Activated CD4-positive, alpha-beta T cell treated with anti-CD3 and anti-CD28 coated beads for 36 hours (primary cell): Measurements from ENCODE around the gene SCN2B. TPM values are rescaled to one million over a fixed set of nuclear protein-coding genes. Genes with fewer than 3 reads are reported as not detected.

Experiments used
- ATAC-seq: fragments of 200-7000 bp; cut with Tn5 transposase; one replicate; pipeline ENCODE4 v1.10.0; 2021; ENCODE audit warnings: mild to moderate bottlenecking, moderate library complexity
- CTCF ChIA-PET: fragments of 350-600 bp; sonication (Branson Sonifier 250); formaldehyde crosslinking; loops from one replicate; lab custom pipeline; 2021; ENCODE audit warnings: antibody characterized with exemption; lab: Charles Lee
- POLR2A ChIA-PET: fragments of 350-600 bp; sonication (Branson Sonifier 250); formaldehyde crosslinking; loops from one replicate; lab custom pipeline; 2021; ENCODE audit warnings: antibody characterized with exemption, inconsistent platforms; lab: Charles Lee
- DNase-seq: peaks from one replicate; pipeline ENCODE4 v3.0.0-alpha.2; 2020
- H3K27ac Mint-ChIP-seq: one replicate; pipeline ENCODE4 v1.8.0; 2021; ENCODE audit warnings: mixed read lengths
- H3K27me3 Mint-ChIP-seq: one replicate; pipeline ENCODE4 v1.8.0; 2021; ENCODE audit warnings: mixed read lengths
- H3K36me3 Mint-ChIP-seq: one replicate; pipeline ENCODE4 v1.8.0; 2021; ENCODE audit warnings: low read depth, mixed read lengths
- H3K4me1 Mint-ChIP-seq: one replicate; pipeline ENCODE4 v1.8.0; 2021; ENCODE audit warnings: mixed read lengths
- H3K4me3 Mint-ChIP-seq: one replicate; pipeline ENCODE4 v1.8.0; 2021; ENCODE audit warnings: mild to moderate bottlenecking, moderate library complexity, mixed read lengths
- H3K9me3 Mint-ChIP-seq: one replicate; pipeline ENCODE4 v1.8.0; 2021; ENCODE audit warnings: low read depth, mixed read lengths
- intact Hi-C, 2 experiments: fragments of 100-400 bp; cut with DNase I in 1 of 2; cut with micrococcal nuclease in 1 of 2; formaldehyde crosslinking; loops; one replicate each; pipeline versions ENCODE4 v1.14.2 to v1.15.1; 2022 to 2024; cut with DNase I, micrococcal nuclease
- total RNA-seq, 2 experiments: library from RNA; stranded (reverse); gene quantifications; one replicate each; pipeline ENCODE4 v1.2.3, GENCODE V29; 2021

SCN2B gene
- total RNA-seq, 2 experiments from 2014 or later, result not detected

DNA sequence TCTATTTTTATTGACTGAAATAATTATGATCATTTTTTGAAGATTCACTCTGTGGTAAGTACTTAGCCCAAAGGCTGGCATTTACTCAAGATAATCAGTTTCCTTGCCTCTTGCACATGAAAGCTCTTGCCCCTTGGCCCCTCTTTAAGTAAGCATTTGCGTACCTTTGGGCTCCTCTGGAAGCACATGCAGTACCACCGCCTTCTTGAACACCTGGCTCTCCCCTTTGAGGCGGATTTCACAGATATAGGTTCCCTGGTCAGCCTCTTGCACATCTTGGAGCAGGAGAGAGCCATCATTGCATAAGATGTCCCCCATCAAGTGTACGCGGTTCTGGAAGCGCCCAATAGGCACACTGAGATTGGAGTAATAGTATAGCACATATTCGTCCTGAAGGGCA, 33.9 kb upstream of the SCN2B start:
- peaks cover 71% of the 10 kb centered on the region for H3K36me3 Mint-ChIP-seq
- ATAC-seq, result no peak
- peak overlapping the region; percentile 59 for H3K27ac Mint-ChIP-seq
- H3K27me3 Mint-ChIP-seq, result no peaks in the 10 kb centered on the region
- peaks cover 73% of the 10 kb centered on the region for H3K4me1 Mint-ChIP-seq
- H3K4me3 Mint-ChIP-seq, result no peak overlapping the region
- ChIA-PET CTCF (interaction anchor here (0.6 to 2.7 kb wide), 3 partner anchors 10 to 85 kb away, joined by 3 to 23 read pairs (median 4); no protein-coding TSS in a partner anchor), POLR2A (no interaction called here)
- intact Hi-C loops, result no loop called here
- no peaks in the 10 kb centered on the region for H3K9me3 Mint-ChIP-seq
- no peak for DNase-seq

DNA sequence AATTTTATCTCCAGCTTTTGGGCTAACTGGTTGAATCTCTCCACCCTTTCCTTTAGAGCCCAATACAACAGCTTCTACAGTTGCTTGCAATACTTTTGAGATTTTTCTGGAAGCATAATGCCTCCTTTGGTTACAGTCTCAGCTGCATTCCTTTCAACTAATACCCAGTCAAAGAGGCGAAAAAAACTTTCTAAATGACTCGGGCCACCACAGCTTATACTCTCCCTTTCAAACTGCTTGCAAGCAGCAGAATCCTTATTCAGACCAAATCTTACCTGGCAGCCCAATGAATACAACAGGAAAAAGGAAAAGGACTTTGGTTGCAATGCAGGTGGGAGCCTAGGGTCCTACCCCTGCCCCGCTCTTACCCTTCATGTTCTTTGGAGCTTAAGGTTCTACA, 32.6 kb upstream of the SCN2B start:
- peak overlapping the region; percentile 85 for H3K27ac Mint-ChIP-seq
- intact Hi-C loops, result loop anchor here in 1 of 2 experiments (1.0 kb wide), 1 partner anchor 47 kb away; no protein-coding TSS in a partner anchor
- H3K4me3 Mint-ChIP-seq, result no peak overlapping the region
- DNase-seq (no peak), ATAC-seq (peak; percentile 43)
- POLR2A ChIA-PET, result interaction anchor here (0.8 to 1.3 kb wide), 3 partner anchors 10 to 24 kb away, joined by 3 to 7 read pairs (median 5); no protein-coding TSS in a partner anchor
- no peaks in the 10 kb centered on the region for H3K9me3 Mint-ChIP-seq
- H3K27me3 Mint-ChIP-seq, result no peaks in the 10 kb centered on the region
- peaks cover 60% of the 10 kb centered on the region for H3K4me1 Mint-ChIP-seq
- H3K36me3 Mint-ChIP-seq, result peaks cover 62% of the 10 kb centered on the region
- CTCF ChIA-PET, result interaction anchor here (0.6 to 2.6 kb wide), 5 partner anchors 10 to 87 kb away, joined by 3 to 22 read pairs (median 4); partner anchors contain the start of gene JAML

GRCh38 chr11:118207079-118207478, 30.6 kb upstream of the SCN2B start:
- Mint-ChIP-seq H3K4me3 (peak overlapping the region; percentile 48), H3K27me3 (no peaks in the 10 kb centered on the region), H3K9me3 (no peaks in the 10 kb centered on the region), H3K27ac (peak overlapping the region; percentile 93), H3K36me3 (peaks cover 42% of the 10 kb centered on the region), H3K4me1 (peaks cover 40% of the 10 kb centered on the region)
- ChIA-PET CTCF (interaction anchor here (0.7 to 2.6 kb wide), 2 partner anchors 8 to 17 kb away, joined by 4 to 22 read pairs; partner anchors contain the start of gene JAML), POLR2A (no interaction called here)
- DNase-seq (no peak), ATAC-seq (peak; percentile 46)
- intact Hi-C loops, result loop anchor here in 1 of 2 experiments (2.0 kb wide), 1 partner anchor 18 kb away; the partner anchor contains the start of gene JAML

- peaks cover 36% of the 10 kb centered on the region for H3K36me3 Mint-ChIP-seq
- ChIA-PET CTCF (no interaction called here), POLR2A (no interaction called here)
- ATAC-seq (no peak), DNase-seq (no peak)
- H3K9me3 Mint-ChIP-seq, result no peaks in the 10 kb centered on the region
- peak overlapping the region; percentile 48 for H3K4me3 Mint-ChIP-seq
- peak overlapping the region; percentile 93 for H3K27ac Mint-ChIP-seq
- H3K27me3 Mint-ChIP-seq, result no peaks in the 10 kb centered on the region
- H3K4me1 Mint-ChIP-seq, result peaks cover 35% of the 10 kb centered on the region
- intact Hi-C loops, result loop anchor here (1.0 to 2.0 kb wide), 2 partner anchors 11 to 18 kb away; partner anchors contain the start of gene JAML (in 1 of the 2)
Observed at GRCh38 chr11:118206391-118207031, 30.1 kb upstream of the SCN2B start.

DNA sequence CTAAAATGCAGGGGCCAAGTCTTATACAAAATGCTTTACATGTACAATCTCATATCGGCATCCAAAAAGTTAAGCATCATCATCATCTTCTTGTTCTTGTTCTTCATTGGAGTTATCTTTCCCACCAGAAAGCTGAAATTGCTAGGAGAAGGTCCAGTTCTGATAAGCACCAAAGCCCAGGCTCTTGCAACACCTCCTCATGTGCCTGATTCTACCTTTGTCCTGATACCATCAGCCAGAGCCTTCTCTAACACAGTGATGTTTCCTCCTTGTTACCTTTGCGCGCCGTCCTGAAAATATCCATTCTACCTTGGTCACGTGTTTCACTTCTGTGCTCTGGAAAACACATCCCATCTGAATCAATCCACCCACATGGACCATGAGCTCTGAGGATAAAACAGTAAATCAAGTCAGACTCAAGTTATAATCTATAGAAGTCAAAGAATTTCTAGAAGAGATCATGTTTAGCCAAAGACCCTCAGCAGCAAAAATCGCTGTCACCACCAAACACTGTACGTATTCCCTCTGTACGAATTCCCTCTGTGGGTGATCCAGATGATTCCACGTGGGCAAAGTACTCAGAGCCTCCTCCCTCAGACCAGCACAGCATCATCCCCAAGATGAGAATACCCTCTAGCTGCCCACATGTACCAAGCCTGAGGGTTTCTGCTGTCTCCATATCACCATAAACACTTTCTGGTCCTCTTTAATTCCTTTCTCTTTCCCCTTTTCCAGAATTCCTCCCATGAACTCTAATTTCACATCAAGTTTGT, 29.4 kb upstream of the SCN2B start:
- peak overlapping the region; percentile 48 for H3K4me3 Mint-ChIP-seq
- H3K9me3 Mint-ChIP-seq, result no peaks in the 10 kb centered on the region
- H3K27me3 Mint-ChIP-seq, result no peaks in the 10 kb centered on the region
- ChIA-PET CTCF (interaction anchor here (1.3 to 2.5 kb wide), 2 partner anchors 8 to 10 kb away, joined by 5 to 9 read pairs; no protein-coding TSS in a partner anchor), POLR2A (interaction anchor here (1.3 kb wide), 1 partner anchor 19 kb away, joined by 4 read pairs; the partner anchor contains the start of gene JAML)
- peak overlapping the region; percentile 93 for H3K27ac Mint-ChIP-seq
- peaks cover 30% of the 10 kb centered on the region for H3K36me3 Mint-ChIP-seq
- H3K4me1 Mint-ChIP-seq, result peaks cover 29% of the 10 kb centered on the region
- ATAC-seq, result no peak
- intact Hi-C loops, result loop anchor here (1.0 to 2.0 kb wide), 2 partner anchors 12 to 19 kb away; partner anchors contain the start of gene JAML (in 1 of the 2)
- DNase-seq, result no peak

- ATAC-seq, result peak; percentile 23
- DNase-seq, result peak; percentile 77
- ChIA-PET CTCF (interaction anchor here (1.0 to 1.8 kb wide), 10 partner anchors 9 to 89 kb away, joined by 3 to 16 read pairs (median 4); partner anchors contain the start of genes JAML and MPZL3), POLR2A (interaction anchor here (0.6 to 1.7 kb wide), 6 partner anchors 12 to 21 kb away, joined by 4 to 14 read pairs (median 6); partner anchors contain the start of gene JAML)
- no peaks in the 10 kb centered on the region for H3K9me3 Mint-ChIP-seq
- H3K4me3 Mint-ChIP-seq, result no peak overlapping the region
- H3K27me3 Mint-ChIP-seq, result no peaks in the 10 kb centered on the region
- intact Hi-C loops, result loop anchor here (5.0 kb wide), 2 partner anchors 194 to 369 kb away; partner anchors contain the start of gene ARCN1 (in 1 of the 2)
- no peak overlapping the region for H3K27ac Mint-ChIP-seq
- peaks cover 18% of the 10 kb centered on the region for H3K4me1 Mint-ChIP-seq
- peaks cover 22% of the 10 kb centered on the region for H3K36me3 Mint-ChIP-seq
Observed at GRCh38 chr11:118202599-118203422, 26.4 kb upstream of the SCN2B start.

- ChIA-PET POLR2A (interaction anchor here (0.7 to 1.7 kb wide), 4 partner anchors 13 to 22 kb away, joined by 4 to 14 read pairs (median 6); partner anchors contain the start of gene JAML), CTCF (interaction anchor here (1.0 to 1.8 kb wide), 9 partner anchors 10 to 63 kb away, joined by 3 to 16 read pairs (median 5); partner anchors contain the start of genes JAML and MPZL3)
- H3K27me3 Mint-ChIP-seq, result no peaks in the 10 kb centered on the region
- no peaks in the 10 kb centered on the region for H3K9me3 Mint-ChIP-seq
- intact Hi-C loops, result loop anchor here (1.0 to 5.0 kb wide), 8 partner anchors 15 to 370 kb away; partner anchors contain the start of genes ARCN1 (in 1 of the 2), CD3D (in 1 of the 2), CD3G (in 1 of the 2) and JAML (in 1 of the 2)
- ATAC-seq (no peak), DNase-seq (no peak)
- H3K4me3 Mint-ChIP-seq, result no peak overlapping the region
- no peak overlapping the region for H3K27ac Mint-ChIP-seq
- peaks cover 14% of the 10 kb centered on the region for H3K4me1 Mint-ChIP-seq
- H3K36me3 Mint-ChIP-seq, result peaks cover 23% of the 10 kb centered on the region
Observed at GRCh38 chr11:118201966-118202365, 25.5 kb upstream of the SCN2B start.

GRCh38 chr11:118200901-118201680, 24.7 kb upstream of the SCN2B start:
- no peak overlapping the region for H3K4me3 Mint-ChIP-seq
- DNase-seq, result peak; percentile 72
- no peak overlapping the region for H3K27ac Mint-ChIP-seq
- ChIA-PET POLR2A (interaction anchor here (1.2 to 1.4 kb wide), 2 partner anchors 14 to 23 kb away, joined by 5 to 8 read pairs; partner anchors contain the start of gene JAML), CTCF (interaction anchor here (1.3 to 1.8 kb wide), 3 partner anchors 16 to 51 kb away, joined by 3 to 16 read pairs (median 4); no protein-coding TSS in a partner anchor)
- H3K36me3 Mint-ChIP-seq, result peaks cover 31% of the 10 kb centered on the region
- intact Hi-C loops, result loop anchor here (1.0 to 5.0 kb wide), 8 partner anchors 16 to 371 kb away; partner anchors contain the start of genes ARCN1 (in 1 of the 2), CD3D (in 1 of the 2), CD3G (in 1 of the 2) and JAML (in 1 of the 2)
- no peaks in the 10 kb centered on the region for H3K27me3 Mint-ChIP-seq
- peaks cover 14% of the 10 kb centered on the region for H3K4me1 Mint-ChIP-seq
- peak; percentile 88 for ATAC-seq
- no peaks in the 10 kb centered on the region for H3K9me3 Mint-ChIP-seq

DNA sequence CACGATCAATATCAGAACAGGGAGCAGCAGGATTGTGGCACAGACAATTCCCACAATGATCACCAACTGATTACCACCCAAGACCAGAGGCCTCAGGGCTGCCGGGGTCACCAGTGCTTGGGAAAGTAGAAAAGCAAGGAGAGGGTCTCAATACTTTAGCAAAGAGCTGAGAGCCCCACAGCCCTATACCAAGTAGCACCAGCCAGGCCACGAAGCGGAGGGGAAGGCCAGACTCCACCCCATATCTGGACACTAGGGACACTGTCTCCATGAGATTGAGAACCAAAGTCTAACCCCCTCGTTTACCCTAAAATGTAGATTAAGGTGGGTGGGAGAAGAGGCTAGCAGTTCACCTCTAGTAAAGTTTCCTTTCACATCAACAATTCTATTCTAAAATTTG, 24.1 kb upstream of the SCN2B start:
- H3K36me3 Mint-ChIP-seq, result peaks cover 35% of the 10 kb centered on the region
- H3K27me3 Mint-ChIP-seq, result no peaks in the 10 kb centered on the region
- H3K9me3 Mint-ChIP-seq, result no peaks in the 10 kb centered on the region
- ChIA-PET CTCF (interaction anchor here (1.3 to 2.8 kb wide), 6 partner anchors 16 to 91 kb away, joined by 3 to 27 read pairs (median 9); partner anchors contain the start of gene JAML), POLR2A (interaction anchor here (1.1 kb wide), 1 partner anchor 16 kb away, joined by 5 read pairs; no protein-coding TSS in a partner anchor)
- no peak overlapping the region for H3K4me3 Mint-ChIP-seq
- no peak overlapping the region for H3K27ac Mint-ChIP-seq
- DNase-seq, result no peak
- no peak for ATAC-seq
- H3K4me1 Mint-ChIP-seq, result peaks cover 14% of the 10 kb centered on the region
- intact Hi-C loops, result loop anchor here (2.0 to 5.0 kb wide), 4 partner anchors 142 to 372 kb away; partner anchors contain the start of genes ARCN1 (in 1 of the 2), CD3D (in 1 of the 2) and CD3G (in 1 of the 2)
